Esophagus (tissue), 2 donors: ENCODE measurements around the gene PCED1A. TPM values are rescaled to one million over a fixed set of nuclear protein-coding genes. Genes with fewer than 3 reads are reported as not detected.

Experiments
- H3K27ac ChIP-seq, 2 donors: one replicate each; pipeline ENCODE4 v1.5.1; 2013; ENCODE audit warnings: low read depth in 2 of 2, mild to moderate bottlenecking in 2 of 2, inconsistent platforms in 1 of 2, low read length in 1 of 2, moderate library complexity in 1 of 2
- H3K27me3 ChIP-seq, 2 donors: one replicate each; pipeline ENCODE4 v1.6.1; 2013; ENCODE audit warnings: low read length in 2 of 2, control low read depth in 1 of 2, mild to moderate bottlenecking in 1 of 2; ENCODE audit not compliant: insufficient read depth in 2 of 2, control insufficient read depth in 1 of 2
- H3K36me3 ChIP-seq, 2 donors: one replicate each; pipeline ENCODE4 v1.6.1; 2013; ENCODE audit warnings: low read length in 1 of 2; ENCODE audit not compliant: control insufficient read depth in 2 of 2, insufficient read depth in 2 of 2
- H3K4me1 ChIP-seq, 2 donors: one replicate each; pipeline ENCODE4 v1.6.1; 2013; ENCODE audit warnings: low read length in 1 of 2; ENCODE audit not compliant: control insufficient read depth in 2 of 2, insufficient read depth in 2 of 2
- H3K4me3 ChIP-seq, 2 donors: one replicate each; pipeline ENCODE4 v1.5.1; 2013; ENCODE audit warnings: low read length in 2 of 2, mild to moderate bottlenecking in 2 of 2, low read depth in 1 of 2, moderate library complexity in 1 of 2
- H3K9me3 ChIP-seq, 2 donors: one replicate each; pipeline ENCODE4 v1.6.1; 2013; ENCODE audit warnings: mild to moderate bottlenecking in 2 of 2, low read depth in 1 of 2, low read length in 1 of 2, moderate library complexity in 1 of 2; ENCODE audit not compliant: control insufficient read depth in 2 of 2, insufficient read depth in 1 of 2
- WGBS, 2 donors: extraction: QIAGEN DNeasy Blood & Tissue Kit; methylation state at CpG; one replicate each; pipeline ENCODE4 v1.1.7; 2013; 5-methylcytosine and 5-hydroxymethylcytosine counted together
- polyA plus RNA-seq, 2 donors: library from polyadenylated mRNA; stranded (reverse); fragments of 200-250 nt; gene quantifications; one replicate each; pipeline ENCODE4 v1.2.3, GENCODE V29; 2013
- donor health status: healthy with polysubstance abuse.
- donor health status: Bipolar disorder and iron deficiency.

PCED1A gene
- polyA plus RNA-seq, 2 donors = 18.0 to 49.3 TPM

GRCh38 chr20:2799271-2799670 is 41.2 kb downstream of the PCED1A start:
- H3K27me3 ChIP-seq = peaks cover 0 to 3% of the 10 kb centered on the region in 2 donors
- H3K27ac ChIP-seq = no peak overlapping the region
- peaks cover 5 to 21% of the 10 kb centered on the region in 2 donors for H3K4me1 ChIP-seq
- no peaks in the 10 kb centered on the region for H3K9me3 ChIP-seq
- 40 to 56% methylated on average over 9 of the region's 9 CpGs for WGBS, 2 donors
- peaks cover 0 to 2% of the 10 kb centered on the region in 2 donors for H3K36me3 ChIP-seq
- no peak overlapping the region for H3K4me3 ChIP-seq

GRCh38 chr20:2798814-2799213 is 41.6 kb downstream of the PCED1A start:
- Histone ChIP-seq H3K27me3 (peaks cover 0 to 3% of the 10 kb centered on the region in 2 donors), H3K9me3 (no peaks in the 10 kb centered on the region)

GRCh38 chr20:2798095-2798805 is 42.2 kb downstream of the PCED1A start:
- WGBS, 2 donors = 67 to 76% methylated on average over 19 of the region's 19 CpGs
- peaks cover 0 to 3% of the 10 kb centered on the region in 2 donors for H3K27me3 ChIP-seq
- H3K9me3 ChIP-seq = no peaks in the 10 kb centered on the region
- no peak overlapping the region for H3K27ac ChIP-seq
- no peak overlapping the region for H3K4me3 ChIP-seq
- H3K36me3 ChIP-seq = peaks cover 0 to 2% of the 10 kb centered on the region in 2 donors
- H3K4me1 ChIP-seq = peaks cover 5 to 21% of the 10 kb centered on the region in 2 donors

More at GRCh38 chr20:2798814-2799213, 41.6 kb downstream of the PCED1A start:
- H3K27ac ChIP-seq = no peak overlapping the region
- WGBS, 2 donors = 56 to 69% methylated on average over 6 of the region's 6 CpGs
- H3K4me3 ChIP-seq = no peak overlapping the region
- H3K36me3 ChIP-seq = peaks cover 0 to 2% of the 10 kb centered on the region in 2 donors
- peaks cover 5 to 21% of the 10 kb centered on the region in 2 donors for H3K4me1 ChIP-seq

GRCh38 chr20:2797136-2797983 is 43.1 kb downstream of the PCED1A start:
- 78 to 80% methylated on average over 16 of the region's 16 CpGs for WGBS, 2 donors
- H3K27me3 ChIP-seq = peaks cover 0 to 3% of the 10 kb centered on the region in 2 donors
- H3K27ac ChIP-seq = no peak overlapping the region

GRCh38 chr20:2796011-2796660 is 44.3 kb downstream of the PCED1A start:
- H3K36me3 ChIP-seq = peaks cover 0 to 2% of the 10 kb centered on the region in 2 donors
- no peak overlapping the region for H3K4me3 ChIP-seq
- H3K4me1 ChIP-seq = peaks cover 5 to 21% of the 10 kb centered on the region in 2 donors
- WGBS, 2 donors = 93 to 94% methylated on average over 18 to 20 of the region's 20 CpGs
- peaks cover 0 to 3% of the 10 kb centered on the region in 2 donors for H3K27me3 ChIP-seq
- H3K27ac ChIP-seq = no peak overlapping the region
- no peaks in the 10 kb centered on the region for H3K9me3 ChIP-seq

More at GRCh38 chr20:2797136-2797983, 43.1 kb downstream of the PCED1A start:
- peaks cover 5 to 21% of the 10 kb centered on the region in 2 donors for H3K4me1 ChIP-seq
- H3K9me3 ChIP-seq = no peaks in the 10 kb centered on the region
- H3K4me3 ChIP-seq = no peak overlapping the region
- H3K36me3 ChIP-seq = peaks cover 0 to 2% of the 10 kb centered on the region in 2 donors

DNA sequence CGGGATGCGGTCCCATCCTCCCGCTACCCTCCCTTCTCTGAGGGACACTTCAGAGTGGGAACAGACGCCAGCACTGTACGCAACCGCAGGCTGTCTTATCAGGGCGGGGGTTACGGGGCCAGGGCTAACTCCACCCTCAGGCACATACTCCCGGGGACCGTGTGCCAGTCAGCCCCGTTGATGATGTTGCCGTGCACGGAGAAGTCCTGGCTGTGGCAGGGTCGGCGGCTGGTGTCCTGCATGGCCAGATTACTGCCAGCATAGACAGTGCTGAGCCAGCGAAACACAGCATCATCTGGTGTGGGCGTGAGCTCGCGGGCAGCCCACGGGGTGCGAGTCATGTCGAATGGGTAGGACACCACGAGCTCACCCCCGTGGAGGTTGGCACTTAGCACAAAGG is 45.0 kb downstream of the PCED1A start:
- 85% methylated on average over 24 of the region's 24 CpGs for WGBS, 2 donors
- Histone ChIP-seq H3K9me3 (no peaks in the 10 kb centered on the region), H3K36me3 (peaks cover 0 to 2% of the 10 kb centered on the region in 2 donors), H3K4me1 (peaks cover 5 to 21% of the 10 kb centered on the region in 2 donors), H3K4me3 (no peak overlapping the region), H3K27ac (no peak overlapping the region), H3K27me3 (no peaks in the 10 kb centered on the region)

GRCh38 chr20:2794866-2795447 is 45.5 kb downstream of the PCED1A start:
- WGBS, 2 donors = 78 to 86% methylated on average over 11 of the region's 11 CpGs
- no peaks in the 10 kb centered on the region for H3K27me3 ChIP-seq

DNA sequence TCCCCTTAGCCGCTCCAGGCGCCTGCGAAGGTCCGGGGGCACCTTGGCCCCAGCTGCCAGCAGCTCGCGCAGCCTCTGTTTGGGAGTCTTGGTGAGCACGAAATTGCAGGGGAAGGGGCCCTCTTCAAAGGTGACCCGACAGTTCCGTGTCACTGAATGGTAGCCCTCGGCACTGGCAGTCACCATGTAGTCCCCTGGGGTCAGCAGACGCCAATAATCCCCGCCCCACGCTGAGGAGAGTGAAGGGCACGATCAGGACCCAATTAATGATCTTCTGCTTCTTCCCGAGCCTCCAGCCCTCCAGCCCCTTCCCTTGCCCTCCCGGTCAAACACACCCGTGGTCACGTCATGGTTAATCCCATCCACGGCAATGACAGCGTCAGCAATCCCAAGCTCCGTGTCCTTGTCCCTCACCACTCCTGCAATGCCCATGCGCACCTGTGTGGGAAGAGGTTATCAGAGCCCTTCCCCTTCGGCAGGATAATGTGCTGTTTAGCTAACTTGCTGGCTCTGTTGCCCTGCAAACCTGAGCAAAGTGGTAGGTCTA is 46.2 kb downstream of the PCED1A start:
- Histone ChIP-seq H3K27ac (no peak overlapping the region), H3K36me3 (peaks cover 0 to 2% of the 10 kb centered on the region in 2 donors), H3K9me3 (no peaks in the 10 kb centered on the region), H3K27me3 (no peaks in the 10 kb centered on the region), H3K4me1 (peaks cover 0 to 10% of the 10 kb centered on the region in 2 donors), H3K4me3 (no peak overlapping the region)
- 88 to 90% methylated on average over 23 of the region's 23 CpGs for WGBS, 2 donors

More at GRCh38 chr20:2794866-2795447, 45.5 kb downstream of the PCED1A start:
- no peak overlapping the region for H3K27ac ChIP-seq
- H3K4me3 ChIP-seq = no peak overlapping the region
- H3K9me3 ChIP-seq = no peaks in the 10 kb centered on the region
- peaks cover 0 to 2% of the 10 kb centered on the region in 2 donors for H3K36me3 ChIP-seq
- peaks cover 2 to 17% of the 10 kb centered on the region in 2 donors for H3K4me1 ChIP-seq

DNA sequence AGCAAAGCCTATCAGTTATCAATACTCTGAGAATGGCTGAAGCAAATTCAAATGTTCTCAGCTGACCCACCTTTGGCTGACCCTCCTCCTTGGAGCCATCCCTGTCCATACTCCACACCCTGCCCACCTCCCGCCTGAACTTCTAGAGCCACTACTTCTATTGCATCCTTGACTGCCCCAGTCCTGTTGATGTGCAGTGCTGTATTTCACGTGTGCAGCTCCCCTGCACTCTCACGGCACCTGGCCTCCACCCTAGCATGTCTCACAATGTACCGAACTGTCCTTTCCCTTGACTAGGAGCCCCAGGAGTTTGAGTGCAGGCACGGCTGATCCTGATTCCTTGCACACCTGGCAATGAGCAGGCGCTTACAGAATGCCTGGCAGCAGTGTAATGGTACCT is 47.0 kb downstream of the PCED1A start:
- Histone ChIP-seq H3K9me3 (no peaks in the 10 kb centered on the region), H3K4me3 (no peak overlapping the region), H3K36me3 (peaks cover 0 to 2% of the 10 kb centered on the region in 2 donors), H3K27ac (no peak overlapping the region), H3K27me3 (no peaks in the 10 kb centered on the region), H3K4me1 (peaks cover 0 to 2% of the 10 kb centered on the region in 2 donors)
- 85 to 89% methylated on average over 6 of the region's 6 CpGs for WGBS, 2 donors
